HepG2 (cell line): ENCODE data around the gene TTPAL. TPM values are rescaled to one million over a fixed set of nuclear protein-coding genes. Genes with fewer than 3 reads are reported as not detected.
A peak's percentile ranks its signal among the peaks of the same experiment; 100 is the strongest.

Source experiments
- HINFP ChIP-seq: sonication (generic); formaldehyde crosslinking; IDR thresholded peaks from 2 replicates; pipeline ENCODE4 v1.4.0; 2020; ENCODE audit warnings: low read depth, mild to moderate bottlenecking, missing genetic modification reagents
- HNF1B ChIP-seq: sonication (generic); formaldehyde crosslinking; IDR thresholded peaks from 2 replicates; pipeline ENCODE4 v1.5.1; 2020; ENCODE audit warnings: mild to moderate bottlenecking, moderate library complexity, missing genetic modification reagents
- JUNB ChIP-seq: sonication (generic); formaldehyde crosslinking; IDR thresholded peaks from 2 replicates; pipeline ENCODE4 v1.8.0; 2022; ENCODE audit warnings: missing genetic modification reagents, mild to moderate bottlenecking, borderline replicate concordance
- MLX ChIP-seq: IDR thresholded peaks from 2 replicates; pipeline ENCODE4 v1.6.1; 2016
- NFYC ChIP-seq: IDR thresholded peaks from 2 replicates; pipeline ENCODE4 v1.6.1; 2016; ENCODE audit warnings: missing genetic modification reagents, missing compliant biosample characterization
- POLR2G ChIP-seq: fragments of 200-400 bp; formaldehyde crosslinking; IDR thresholded peaks from 2 replicates; pipeline ENCODE4 v1.6.1; 2018; ENCODE audit warnings: mild to moderate bottlenecking, low read depth, low read length, moderate library complexity
- SRY ChIP-seq: sonication (generic); formaldehyde crosslinking; IDR thresholded peaks from 2 replicates; pipeline ENCODE4 v1.8.0; 2022; ENCODE audit warnings: mild to moderate bottlenecking, missing genetic modification reagents
- ZBTB8A ChIP-seq: sonication (generic); formaldehyde crosslinking; IDR thresholded peaks from 2 replicates; pipeline ENCODE4 v1.4.0; 2020; ENCODE audit warnings: mild to moderate bottlenecking, low read depth, missing genetic modification reagents, borderline replicate concordance
- ZFP36L2 ChIP-seq: sonication (generic); formaldehyde crosslinking; IDR thresholded peaks from 2 replicates; pipeline ENCODE4 v1.4.0; 2020; ENCODE audit warnings: missing genetic modification reagents
- ZNF136 ChIP-seq: sonication (generic); formaldehyde crosslinking; IDR thresholded peaks from 2 replicates; pipeline ENCODE4 v1.8.1; 2022; ENCODE audit warnings: low read depth, mild to moderate bottlenecking, moderate library complexity, missing genetic modification reagents
- ZNF335 ChIP-seq: sonication (generic); formaldehyde crosslinking; IDR thresholded peaks from 2 replicates; pipeline ENCODE4 v1.4.0; 2020; ENCODE audit warnings: missing genetic modification reagents
- ZNF503 ChIP-seq: sonication (generic); formaldehyde crosslinking; IDR thresholded peaks from 2 replicates; pipeline ENCODE4 v1.4.0; 2020; ENCODE audit warnings: missing genetic modification reagents
- ZXDC ChIP-seq: sonication (generic); formaldehyde crosslinking; IDR thresholded peaks from 2 replicates; pipeline ENCODE4 v1.5.0; 2020; ENCODE audit warnings: mild to moderate bottlenecking, missing genetic modification reagents
- polyA plus RNA-seq, 8 experiments: library from polyadenylated mRNA; depleted of rRNA in 3 of 8; stranded (reverse) in 7 of 8; unstranded in 1 of 8; fragments of >200 nt; fragmentation: Illumina TruSeq in 4 of 8; extraction: Trizol in 4 of 8; gene quantifications; 2 replicates each; pipeline versions ENCODE4 v1.2.1 to v1.2.3, GENCODE V29; 2011 to 2016; ENCODE audit warnings: low read depth in 4 of 8, missing spikeins in 1 of 8, mixed read lengths in 1 of 8; ENCODE audit not compliant: insufficient read depth in 1 of 8
- total RNA-seq, 5 experiments: library from RNA; depleted of rRNA; stranded (reverse); fragments of >200 nt; fragmentation: Illumina TruSeq; extraction: Trizol; gene quantifications; 2 replicates each; pipeline ENCODE4 v1.2.3, GENCODE V29; 2016; ENCODE audit warnings: low read depth in 1 of 5

Gene TTPAL
- total and polyA plus RNA-seq, 2 of the 13 experiments (the other 11 are each of a cell fraction or from before 2014, with no cell fraction given), result 4.3 to 18.8 TPM

GRCh38 chr20:44428174-44429016 lies 47.3 kb upstream of the TTPAL start (continued):
- TF ChIP-seq HINFP, result 0 out of 2 replicates have a peak, but pooled peaks have one; percentile 71
- TF ChIP-seq ZXDC (CRISPR knock-in tag), result no peak
- TF ChIP-seq ZNF335 (CRISPR knock-in tag), result peak; percentile 45; the same call in 1 of the 2 replicates
- TF ChIP-seq HNF1B (CRISPR knock-in tag), result peak; percentile 82
- TF ChIP-seq ZNF136, result no peak
- TF ChIP-seq ZNF503 (CRISPR knock-in tag), result peak; percentile 88
- TF ChIP-seq MLX (CRISPR knock-in tag), result peak; percentile 79
- peak; percentile 58 for TF ChIP-seq POLR2G
- 0 out of 2 replicates have a peak, but pooled peaks have one; percentile 63 for TF ChIP-seq SRY (CRISPR knock-in tag)
- 0 out of 2 replicates have a peak, but pooled peaks have one; percentile 16 for TF ChIP-seq ZFP36L2 (CRISPR knock-in tag)
- peak; percentile 70 for TF ChIP-seq NFYC (CRISPR knock-in tag)
- peak; percentile 49; the same call in 1 of the 2 replicates for TF ChIP-seq JUNB
- no peak for TF ChIP-seq ZBTB8A
